ENCODE results near the gene SMAD7. TPM values are rescaled to one million over a fixed set of nuclear protein-coding genes. Genes with fewer than 3 reads are reported as not detected.

Gene SMAD7
- total RNA-seq, 1 experiment from 2014 or later = 2.1 TPM

- DNase-seq (ENCODE audit: extremely low read depth, low read depth) = no peak
Measured at GRCh38 chr18:48988508-48989303, 37.9 kb upstream of the SMAD7 start.

- DNase-seq (ENCODE audit: extremely low read depth, low read depth) = no peak
Measured at GRCh38 chr18:48987821-48988220, 37.1 kb upstream of the SMAD7 start.

GRCh38 chr18:48986851-48987761 is 36.3 kb upstream of the SMAD7 start:
- no peak for DNase-seq (ENCODE audit: extremely low read depth, low read depth)

DNA sequence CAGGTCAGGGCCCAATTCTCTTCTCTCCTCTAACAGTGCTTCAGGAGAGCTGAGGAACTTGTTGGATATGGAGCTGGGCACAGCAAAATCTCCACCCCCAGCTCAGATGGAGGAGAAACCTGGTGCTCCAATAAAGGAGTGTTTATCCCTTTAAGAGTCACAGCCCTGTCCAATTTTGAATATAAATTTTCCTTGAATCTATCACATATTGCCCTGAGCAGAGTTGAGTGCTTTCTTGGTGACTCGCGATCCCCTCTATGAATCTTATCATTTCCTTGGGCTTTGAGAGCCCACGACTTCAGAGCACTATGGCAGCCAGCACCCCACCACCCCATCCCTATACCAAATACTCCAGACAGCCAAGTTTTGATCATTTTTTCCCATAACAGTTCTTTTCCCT is 34.4 kb upstream of the SMAD7 start:
- no peak for DNase-seq (ENCODE audit: extremely low read depth, low read depth)

GRCh38 chr18:48983793-48984437 is 33.1 kb upstream of the SMAD7 start:
- no peak for DNase-seq (ENCODE audit: extremely low read depth, low read depth)

DNA sequence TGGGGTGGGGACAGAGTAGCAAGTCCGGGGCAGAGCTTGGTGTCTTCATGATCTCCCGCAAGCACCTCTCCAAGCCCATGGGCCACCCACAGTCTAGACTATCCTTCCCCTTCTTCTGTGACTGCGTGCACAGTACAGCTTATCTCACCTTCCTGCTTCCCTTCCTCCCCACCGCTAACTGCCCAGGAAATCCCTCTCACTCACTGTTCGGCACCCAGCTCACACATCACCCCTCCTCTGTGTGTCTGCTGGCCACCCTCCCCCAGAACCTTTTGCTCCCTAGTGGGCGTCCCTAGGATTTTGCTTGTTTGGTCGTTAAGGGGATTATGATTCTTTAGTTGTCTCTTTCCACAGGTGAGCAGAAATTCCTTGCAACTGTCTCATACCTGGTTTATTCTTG is 31.5 kb upstream of the SMAD7 start:
- DNase-seq (ENCODE audit: extremely low read depth, low read depth) = no peak

- DNase-seq (ENCODE audit: extremely low read depth, low read depth) = no peak
Measured at GRCh38 chr18:48979944-48980890, 29.5 kb upstream of the SMAD7 start.

GRCh38 chr18:48977914-48978313 is 27.1 kb upstream of the SMAD7 start:
- no peak for DNase-seq (ENCODE audit: extremely low read depth, low read depth)

- peak; percentile 44 for DNase-seq (ENCODE audit: extremely low read depth, low read depth)
Measured at GRCh38 chr18:48975817-48976649, 25.3 kb upstream of the SMAD7 start.

GRCh38 chr18:48975120-48975816 is 24.5 kb upstream of the SMAD7 start:
- no peak for DNase-seq (ENCODE audit: extremely low read depth, low read depth)

DNA sequence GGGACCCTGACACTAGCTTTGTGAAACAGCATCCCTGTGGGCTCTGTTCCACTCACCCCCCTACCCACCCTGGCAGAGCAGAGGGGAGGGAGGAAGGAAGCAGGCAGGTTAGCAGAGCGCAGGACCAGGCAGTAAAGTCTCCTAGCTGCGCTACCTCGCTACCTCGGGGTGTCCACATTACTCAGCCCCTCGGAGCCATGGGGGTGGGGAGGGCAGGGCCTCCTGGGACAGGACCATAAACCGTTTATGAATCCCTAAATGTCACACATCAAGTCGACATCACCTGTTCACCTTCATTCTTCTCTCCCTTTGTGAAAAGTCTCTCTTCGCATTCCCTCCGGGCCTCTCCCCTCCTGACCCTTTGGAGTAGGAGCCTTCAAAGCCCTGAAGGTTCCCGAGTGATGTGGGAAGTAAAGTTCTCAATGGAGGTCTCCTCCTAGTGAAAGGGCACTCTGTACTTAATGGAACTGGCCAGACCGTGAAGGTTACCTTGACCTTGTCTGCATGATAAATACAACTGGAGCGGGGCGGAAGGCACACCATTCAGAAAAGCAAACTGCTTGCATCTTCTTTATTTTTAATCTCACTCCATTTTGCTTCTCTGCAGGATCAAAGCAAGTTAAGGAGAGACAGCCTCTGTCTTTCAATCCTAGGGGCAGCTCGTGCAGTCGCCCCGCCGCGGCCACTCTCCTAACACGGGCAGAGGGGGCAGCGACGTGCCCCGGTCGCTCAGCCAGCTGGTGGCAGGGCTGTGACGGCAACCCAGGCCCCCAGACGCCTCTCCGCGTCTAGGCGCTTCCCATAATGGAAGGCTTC is 23.7 kb upstream of the SMAD7 start:
- DNase-seq (ENCODE audit: extremely low read depth, low read depth) = no peak

DNA sequence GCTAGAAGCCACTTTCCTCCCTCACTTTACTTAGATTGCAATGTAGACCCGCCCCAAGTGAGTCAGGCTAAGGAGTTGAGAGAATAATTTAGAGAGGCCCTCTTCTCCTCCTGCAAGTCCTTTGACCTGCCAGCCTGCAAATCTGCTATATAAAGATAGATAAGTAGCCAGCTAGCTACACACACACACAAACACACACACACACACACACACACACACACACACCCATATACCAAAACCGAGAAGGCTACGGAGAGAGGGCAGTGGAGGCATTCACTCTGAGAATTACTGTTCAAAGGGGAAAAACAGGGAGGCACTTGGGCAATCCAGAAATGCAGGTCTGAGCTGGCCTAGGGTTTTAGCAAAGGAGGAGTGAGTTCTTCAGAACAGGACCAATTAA is 23.0 kb upstream of the SMAD7 start:
- DNase-seq (ENCODE audit: extremely low read depth, low read depth) = no peak

DNA sequence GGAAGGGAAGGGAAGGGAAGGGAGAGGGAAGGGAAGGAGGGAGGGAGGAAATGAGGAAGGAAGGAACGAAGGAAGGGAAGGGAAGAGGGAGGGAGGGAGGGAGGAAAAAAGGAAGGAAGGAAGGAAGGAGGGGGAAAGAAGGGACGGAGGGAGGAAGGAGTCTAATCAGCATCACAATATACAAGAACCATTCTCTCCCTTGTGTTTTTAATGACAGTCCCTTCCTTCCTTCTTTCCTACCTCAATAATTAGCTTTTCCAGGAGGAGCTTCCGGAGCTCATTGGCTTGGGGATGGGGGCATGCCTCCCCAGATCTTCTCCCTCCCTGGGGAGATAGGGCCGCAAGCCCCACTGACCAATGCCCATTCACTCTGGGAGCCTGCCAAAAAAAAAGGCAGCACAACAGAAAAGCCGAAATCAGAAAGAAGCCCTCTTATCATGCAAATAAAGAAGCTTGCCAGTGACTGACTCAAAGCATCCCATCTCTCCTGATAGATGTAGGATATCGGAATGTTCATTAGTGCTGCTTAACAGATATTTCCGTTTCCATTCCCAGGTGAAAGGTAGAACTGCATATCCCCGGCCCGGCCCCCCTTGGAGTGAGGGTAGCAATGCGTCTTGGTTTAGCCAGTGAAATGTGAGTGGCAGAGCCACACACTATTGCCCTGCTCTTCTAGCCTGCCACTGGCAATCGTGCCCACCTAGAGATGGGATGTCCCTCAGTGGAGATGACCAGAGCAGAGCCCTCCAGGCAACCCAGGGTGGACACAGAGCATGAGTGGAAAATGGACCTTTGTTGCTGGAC is 17.8 kb upstream of the SMAD7 start:
- DNase-seq (ENCODE audit: extremely low read depth, low read depth) = no peak

DNA sequence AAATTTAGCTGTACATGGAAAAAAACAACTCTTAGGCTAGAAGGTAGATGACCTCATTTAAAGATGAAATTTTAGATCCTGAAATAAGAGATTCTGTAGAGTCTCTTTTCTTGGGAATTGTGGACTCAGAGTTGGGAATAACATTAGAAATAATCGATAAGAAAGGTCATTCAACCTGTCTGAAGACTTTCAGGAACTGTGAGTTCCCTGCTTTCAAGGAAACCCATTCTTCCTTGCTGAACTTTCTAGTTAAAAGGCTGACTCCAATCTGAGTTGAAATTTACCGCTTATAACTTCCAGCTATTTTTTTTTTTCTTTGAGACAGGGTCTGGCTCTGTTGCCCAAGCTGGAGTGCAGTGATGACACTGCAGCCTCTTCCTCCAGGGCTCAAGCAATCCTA is 16.8 kb upstream of the SMAD7 start:
- DNase-seq (ENCODE audit: extremely low read depth, low read depth) = no peak

GRCh38 chr18:48966523-48966922 is 15.8 kb upstream of the SMAD7 start:
- no peak for DNase-seq (ENCODE audit: extremely low read depth, low read depth)

DNA sequence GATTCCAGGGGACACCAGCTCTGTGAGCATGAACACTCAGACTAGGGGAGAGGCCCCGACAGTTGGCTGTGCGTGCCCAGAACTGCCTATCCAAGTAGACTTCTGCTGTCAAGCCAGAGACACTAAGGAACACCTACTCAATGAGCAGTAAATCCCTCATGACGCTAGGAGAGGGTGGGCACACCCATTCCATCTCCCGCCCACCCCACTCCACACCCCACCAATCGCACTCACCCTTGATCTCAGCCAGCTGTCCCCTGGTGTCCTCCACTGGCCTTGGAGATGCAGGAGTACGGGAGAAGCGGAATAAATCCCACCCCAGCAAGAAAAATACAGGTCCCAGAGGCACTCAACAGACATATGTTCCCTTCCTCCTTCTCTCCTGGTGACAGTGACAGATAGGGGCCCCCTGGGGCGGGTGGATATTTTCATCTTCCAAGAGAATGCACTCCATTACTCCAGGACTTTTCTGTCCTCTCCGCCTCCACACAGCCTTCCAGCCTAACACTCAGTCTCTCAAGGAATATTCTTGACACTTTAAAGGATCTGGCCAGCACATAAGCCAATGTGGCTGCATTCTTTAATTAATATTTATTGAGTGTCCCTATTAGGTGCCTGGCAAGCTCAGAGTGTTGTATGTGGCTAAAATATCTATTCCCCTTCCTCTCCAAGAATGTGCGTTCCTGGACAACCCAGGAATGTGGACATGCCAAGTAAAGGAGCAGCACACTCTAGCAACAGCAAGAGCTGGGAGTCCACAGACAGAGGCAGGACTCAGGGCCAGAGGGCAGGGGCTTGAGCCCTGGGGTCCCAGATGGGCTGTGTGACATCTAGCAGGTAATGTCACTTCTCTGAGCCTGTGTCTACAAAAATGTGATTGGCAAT is 13.1 kb upstream of the SMAD7 start:
- no peak for DNase-seq (ENCODE audit: extremely low read depth, low read depth)
